Retinal pigment epithelial cell (primary cell): ENCODE measurements around the gene DSCAML1.

Source experiments
- DNase-seq: peaks from one replicate; pipeline ENCODE4 v3.0.0-alpha.2; 2010; ENCODE audit warnings: low read depth
- H3K4me3 ChIP-seq: 2 replicates; pipeline ENCODE4 v1.5.1; 2011; ENCODE audit warnings: mild to moderate bottlenecking, low read length, control low read depth, moderate library complexity
- CTCF ChIP-seq: conservative IDR thresholded peaks from 2 replicates; pipeline ENCODE4 v1.5.1; 2011; ENCODE audit warnings: low read depth, low read length, control low read depth, inconsistent platforms

DSCAML1 gene

GRCh38 chr11:117565709-117566108, 231.3 kb downstream of the DSCAML1 start:
- DNase-seq, result no peak
- no peak for TF ChIP-seq CTCF
- H3K4me3 ChIP-seq, result no peak overlapping the region

- DNase-seq, result no peak
- no peak overlapping the region for H3K4me3 ChIP-seq
- TF ChIP-seq CTCF, result no peak
Measured at GRCh38 chr11:117564321-117564720, 232.7 kb downstream of the DSCAML1 start.

- no peak for TF ChIP-seq CTCF
- DNase-seq, result no peak
- H3K4me3 ChIP-seq, result no peak overlapping the region
Measured at GRCh38 chr11:117563556-117563955, 233.5 kb downstream of the DSCAML1 start.

- H3K4me3 ChIP-seq, result no peak overlapping the region
- DNase-seq, result no peak
- no peak for TF ChIP-seq CTCF
Measured at GRCh38 chr11:117562136-117562535, 234.9 kb downstream of the DSCAML1 start.

GRCh38 chr11:117560780-117561530, 236.1 kb downstream of the DSCAML1 start:
- no peak for TF ChIP-seq CTCF

GRCh38 chr11:117559698-117560097, 237.3 kb downstream of the DSCAML1 start:
- no peak for TF ChIP-seq CTCF
- DNase-seq, result no peak
- H3K4me3 ChIP-seq, result no peak overlapping the region

More at GRCh38 chr11:117560780-117561530, 236.1 kb downstream of the DSCAML1 start:
- no peak for DNase-seq
- H3K4me3 ChIP-seq, result no peak overlapping the region

- H3K4me3 ChIP-seq, result no peak overlapping the region
- DNase-seq, result no peak
- no peak for TF ChIP-seq CTCF
Measured at GRCh38 chr11:117557361-117557760, 239.7 kb downstream of the DSCAML1 start.
